ENCODE results near the gene CFAP97. TPM values are rescaled to one million over a fixed set of nuclear protein-coding genes. Genes with fewer than 3 reads are reported as not detected.

CFAP97 gene
- total and polyA plus RNA-seq, 9 of the 15 experiments (the other 6 are each of a cell fraction or from before 2014, with no cell fraction given) = 17.3 to 57.8 (median 44.4) TPM

GRCh38 chr4:185119927-185120630 is 83.7 kb downstream of the CFAP97 start (continued):
- TF ChIP-seq TBL1XR1 (IDR thresholded peaks at IDR 0.05; ENCODE audit: low read length in 2 of 2) (no peak), POLR2H (tag; IDR thresholded peaks at IDR 0.05; ENCODE audit: low read depth) (no peak), NFYB (IDR thresholded peaks at IDR 0.05; ENCODE audit: extremely low read depth, insufficient read length) (no peak), ZNF507 (tag; conservative IDR thresholded peaks at IDR 0.05) (no peak), ZHX1 (conservative IDR thresholded peaks at IDR 0.05; ENCODE audit: low read length) (no peak), PRMT5 (CRISPR knock-in tag; IDR thresholded peaks at IDR 0.05) (no peak), ARID1B (IDR thresholded peaks at IDR 0.05) (no peak; the same call in 1 of the 2 replicates), ZFX (CRISPR knock-in tag; IDR thresholded peaks at IDR 0.05) (no peak), L3MBTL2 (IDR thresholded peaks at IDR 0.05) (peak; percentile 29; the same call in 1 of the 2 replicates), MTA3 (IDR thresholded peaks at IDR 0.05; ENCODE audit: borderline replicate concordance) (no peak), MNT (conservative IDR thresholded peaks at IDR 0.05) (peak in 1 of 2 experiments; percentile 35; a peak in 1 of 4 replicates), ZNF239 (CRISPR knock-in tag; IDR thresholded peaks at IDR 0.05) (no peak), DPF2 (IDR thresholded peaks at IDR 0.05) (peak; percentile 48; the same call in 1 of the 2 replicates), DEAF1 (CRISPR knock-in tag; IDR thresholded peaks at IDR 0.05) (no peak), CREB5 (CRISPR knock-in tag; IDR thresholded peaks at IDR 0.05) (no peak)
- TF ChIP-seq, protein P1, sequence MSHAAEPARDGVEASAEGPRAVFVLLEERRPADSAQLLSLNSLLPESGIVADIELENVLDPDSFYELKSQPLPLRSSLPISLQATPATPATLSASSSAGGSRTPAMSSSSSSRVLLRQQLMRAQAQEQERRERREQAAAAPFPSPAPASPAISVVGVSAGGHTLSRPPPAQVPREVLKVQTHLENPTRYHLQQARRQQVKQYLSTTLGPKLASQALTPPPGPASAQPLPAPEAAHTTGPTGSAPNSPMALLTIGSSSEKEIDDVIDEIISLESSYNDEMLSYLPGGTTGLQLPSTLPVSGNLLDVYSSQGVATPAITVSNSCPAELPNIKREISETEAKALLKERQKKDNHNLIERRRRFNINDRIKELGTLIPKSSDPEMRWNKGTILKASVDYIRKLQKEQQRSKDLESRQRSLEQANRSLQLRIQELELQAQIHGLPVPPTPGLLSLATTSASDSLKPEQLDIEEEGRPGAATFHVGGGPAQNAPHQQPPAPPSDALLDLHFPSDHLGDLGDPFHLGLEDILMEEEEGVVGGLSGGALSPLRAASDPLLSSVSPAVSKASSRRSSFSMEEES (CRISPR knock-in tag; IDR thresholded peaks at IDR 0.05) = no peak
- TF ChIP-seq, protein P2, sequence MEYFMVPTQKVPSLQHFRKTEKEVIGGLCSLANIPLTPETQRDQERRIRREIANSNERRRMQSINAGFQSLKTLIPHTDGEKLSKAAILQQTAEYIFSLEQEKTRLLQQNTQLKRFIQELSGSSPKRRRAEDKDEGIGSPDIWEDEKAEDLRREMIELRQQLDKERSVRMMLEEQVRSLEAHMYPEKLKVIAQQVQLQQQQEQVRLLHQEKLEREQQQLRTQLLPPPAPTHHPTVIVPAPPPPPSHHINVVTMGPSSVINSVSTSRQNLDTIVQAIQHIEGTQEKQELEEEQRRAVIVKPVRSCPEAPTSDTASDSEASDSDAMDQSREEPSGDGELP (CRISPR knock-in tag; IDR thresholded peaks at IDR 0.05; ENCODE audit: borderline replicate concordance) = no peak
